PC-9 (cell line): ENCODE data around the gene MAU2. TPM values are rescaled to one million over a fixed set of nuclear protein-coding genes. Genes with fewer than 3 reads are reported as not detected.

ENCODE experiments used
- BruUV-seq: library from RNA; stranded (reverse); fragments of 400-500 nt; replicated peaks from 2 replicates; lab custom pipeline; 2021; lab: Mats Ljungman, UMichigan
- CTCF ChIA-PET: fragments of 300-600 bp; sonication (Branson Sonifier 250); formaldehyde crosslinking; loops from one replicate; lab custom pipeline; 2022; ENCODE audit warnings: antibody characterized with exemption; lab: Charles Lee
- POLR2A ChIA-PET: fragments of 300-600 bp; sonication (Branson Sonifier 250); formaldehyde crosslinking; loops from one replicate; lab custom pipeline; 2022; ENCODE audit warnings: antibody characterized with exemption; ENCODE audit not compliant: unreplicated experiment; lab: Charles Lee
- DNase-seq, 2 experiments: peaks; one replicate each; pipeline versions ENCODE4 v3.0.0 to v3.0.0-alpha.2; 2015 to 2022; ENCODE audit warnings: mixed read lengths in 1 of 2
- H2AFZ ChIP-seq: fragments of 200-600 bp; sonication (generic); 2 replicates; pipeline ENCODE4 v1.8.1; 2017; ENCODE audit warnings: antibody characterized with exemption
- H3F3A ChIP-seq: fragments of 200-600 bp; sonication (generic); 2 replicates; pipeline ENCODE4 v1.8.1; 2017; ENCODE audit warnings: antibody characterized with exemption, mild to moderate bottlenecking, low read depth; ENCODE audit not compliant: insufficient read depth
- H3K27ac ChIP-seq: fragments of 200-600 bp; sonication (generic); 2 replicates; pipeline ENCODE4 v1.6.1; 2016; ENCODE audit warnings: mixed run types
- H3K27me3 ChIP-seq: fragments of 200-600 bp; sonication (generic); 2 replicates; pipeline ENCODE4 v1.6.1; 2016; ENCODE audit warnings: low read depth, mixed run types; ENCODE audit not compliant: insufficient read depth
- H3K36me3 ChIP-seq: fragments of 200-600 bp; sonication (generic); 2 replicates; pipeline ENCODE4 v1.6.1; 2016; ENCODE audit warnings: low read depth, mixed run types
- H3K4me1 ChIP-seq: fragments of 200-600 bp; sonication (generic); replicated peaks from 2 replicates; pipeline ENCODE4 v1.6.1; 2016; ENCODE audit warnings: mixed run types; ENCODE audit not compliant: insufficient read depth
- H3K4me2 ChIP-seq: fragments of 200-600 bp; sonication (generic); 2 replicates; pipeline ENCODE4 v1.6.1; 2017; ENCODE audit warnings: mixed run types
- H3K4me3 ChIP-seq: fragments of 200-600 bp; sonication (generic); 2 replicates; pipeline ENCODE4 v1.6.1; 2016; ENCODE audit warnings: mixed run types
- H3K79me2 ChIP-seq: fragments of 200-600 bp; sonication (generic); 2 replicates; pipeline ENCODE4 v1.6.1; 2017; ENCODE audit warnings: low read depth, mixed run types
- H3K9me2 ChIP-seq: fragments of 200-600 bp; sonication (generic); 2 replicates; pipeline ENCODE4 v1.8.1; 2017; ENCODE audit warnings: mild to moderate bottlenecking; ENCODE audit not compliant: insufficient read depth
- H3K9me3 ChIP-seq: fragments of 200-600 bp; sonication (generic); 2 replicates; pipeline ENCODE4 v1.8.1; 2016; ENCODE audit warnings: low read depth; ENCODE audit not compliant: insufficient read depth
- H4K20me1 ChIP-seq: fragments of 200-600 bp; sonication (generic); 2 replicates; pipeline ENCODE4 v1.8.1; 2017; ENCODE audit not compliant: insufficient read depth
- EZH2 ChIP-seq: fragments of 200-600 bp; sonication (generic); IDR thresholded peaks from 2 replicates; pipeline ENCODE4 v1.8.0; 2017; ENCODE audit warnings: antibody characterized with exemption, low read depth
- intact Hi-C: fragments of 100-400 bp; cut with micrococcal nuclease; formaldehyde crosslinking; loops from one replicate; pipeline ENCODE4 v1.10.0; 2022; ENCODE audit not compliant: unreplicated experiment
- total RNA-seq: library from RNA; stranded (reverse); gene quantifications from 2 replicates; pipeline ENCODE4 v1.2.3, GENCODE V29; 2021
- TF ChIP-seq, protein P1 (sequence below): fragments of 200-600 bp; sonication (generic); conservative IDR thresholded peaks from 2 replicates; pipeline ENCODE4 v1.6.1; 2017; ENCODE audit warnings: mixed run types, antibody characterized with exemption, mild to moderate bottlenecking, moderate library complexity

MAU2 gene
- total RNA-seq, 1 experiment from 2014 or later = 46.1 TPM

DNA sequence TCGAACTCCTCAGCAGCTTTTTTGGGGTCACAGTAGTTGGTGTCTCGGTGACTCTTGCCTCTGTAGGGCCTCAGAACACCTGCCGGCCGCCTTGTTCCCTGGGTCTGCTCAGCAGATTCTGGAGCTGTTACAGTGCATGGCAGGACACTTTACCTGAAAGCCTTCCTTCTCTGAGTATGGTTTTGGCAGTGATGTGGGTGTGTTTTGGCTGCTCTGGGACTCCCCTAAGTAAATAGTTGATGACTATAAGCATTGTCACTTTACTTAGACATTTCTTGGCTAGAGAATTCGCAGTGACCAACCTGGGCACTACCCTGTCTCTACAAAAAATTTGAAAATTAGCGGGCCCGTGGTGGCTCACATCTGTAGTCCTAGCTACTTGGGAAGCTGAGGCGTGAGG is 7.0 kb downstream of the MAU2 start:
- Histone ChIP-seq H3K36me3 (peaks cover 21% of the 10 kb centered on the region), H3K4me1 (peaks cover under 1% of the 10 kb centered on the region; the same call in 1 of the 2 replicates), H3K9me2 (no peaks in the 10 kb centered on the region), H3K9me3 (no peaks in the 10 kb centered on the region), H3K4me3 (no peak overlapping the region), H3K27me3 (no peaks in the 10 kb centered on the region), H3K4me2 (no peak overlapping the region), H4K20me1 (peaks cover 49% of the 10 kb centered on the region), H3K79me2 (peaks cover 56% of the 10 kb centered on the region), H3F3A (peaks cover under 1% of the 10 kb centered on the region; the same call in 1 of the 2 replicates), H2AFZ (no peak overlapping the region), H3K27ac (no peak overlapping the region)
- ChIA-PET CTCF (interaction anchor here (1.1 kb wide), 1 partner anchor 50 kb away, joined by 3 read pairs; no protein-coding TSS in a partner anchor), POLR2A (interaction anchor here (0.7 kb wide), 1 partner anchor 617 kb away, joined by 32 read pairs; no protein-coding TSS in a partner anchor)
- TF ChIP-seq, protein P1, sequence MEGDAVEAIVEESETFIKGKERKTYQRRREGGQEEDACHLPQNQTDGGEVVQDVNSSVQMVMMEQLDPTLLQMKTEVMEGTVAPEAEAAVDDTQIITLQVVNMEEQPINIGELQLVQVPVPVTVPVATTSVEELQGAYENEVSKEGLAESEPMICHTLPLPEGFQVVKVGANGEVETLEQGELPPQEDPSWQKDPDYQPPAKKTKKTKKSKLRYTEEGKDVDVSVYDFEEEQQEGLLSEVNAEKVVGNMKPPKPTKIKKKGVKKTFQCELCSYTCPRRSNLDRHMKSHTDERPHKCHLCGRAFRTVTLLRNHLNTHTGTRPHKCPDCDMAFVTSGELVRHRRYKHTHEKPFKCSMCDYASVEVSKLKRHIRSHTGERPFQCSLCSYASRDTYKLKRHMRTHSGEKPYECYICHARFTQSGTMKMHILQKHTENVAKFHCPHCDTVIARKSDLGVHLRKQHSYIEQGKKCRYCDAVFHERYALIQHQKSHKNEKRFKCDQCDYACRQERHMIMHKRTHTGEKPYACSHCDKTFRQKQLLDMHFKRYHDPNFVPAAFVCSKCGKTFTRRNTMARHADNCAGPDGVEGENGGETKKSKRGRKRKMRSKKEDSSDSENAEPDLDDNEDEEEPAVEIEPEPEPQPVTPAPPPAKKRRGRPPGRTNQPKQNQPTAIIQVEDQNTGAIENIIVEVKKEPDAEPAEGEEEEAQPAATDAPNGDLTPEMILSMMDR = no peak
- no peak for TF ChIP-seq EZH2
- BruUV-seq = no TSS peak
- no peak for DNase-seq
- intact Hi-C loops = no loop called here

DNA sequence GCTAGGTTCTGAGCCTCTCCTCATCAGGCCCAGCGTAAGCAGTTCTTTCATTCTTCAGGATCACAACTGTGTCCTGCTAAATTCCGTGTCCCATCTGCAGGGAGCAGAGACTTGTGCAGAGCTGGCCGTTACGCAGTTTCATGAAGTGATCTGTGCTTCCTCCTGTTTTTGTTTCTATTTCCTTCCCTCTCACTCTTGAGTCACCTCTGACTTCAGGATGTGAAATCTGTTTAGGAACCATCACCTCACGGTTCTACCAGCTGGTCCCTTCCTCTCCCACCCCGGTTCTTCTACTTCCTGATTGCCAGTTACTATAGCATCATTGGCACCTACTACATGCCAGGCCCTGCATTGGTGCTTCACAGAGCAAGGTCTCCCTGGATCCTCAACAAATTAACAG is 8.5 kb downstream of the MAU2 start:
- H3K36me3 ChIP-seq = peaks cover 14% of the 10 kb centered on the region; the same call in 1 of the 2 replicates
- TF ChIP-seq EZH2 = no peak
- TF ChIP-seq, protein P1 = no peak
- H3K27ac ChIP-seq = no peak overlapping the region
- H2AFZ ChIP-seq = no peak overlapping the region
- H3F3A ChIP-seq = no peaks in the 10 kb centered on the region; the same call in 1 of the 2 replicates
- no peak for DNase-seq
- H3K4me1 ChIP-seq = no peaks in the 10 kb centered on the region
- CTCF ChIA-PET = no interaction called here
- H3K79me2 ChIP-seq = peaks cover 42% of the 10 kb centered on the region
- intact Hi-C loops = no loop called here
- peaks cover 54% of the 10 kb centered on the region for H4K20me1 ChIP-seq
- no peaks in the 10 kb centered on the region for H3K9me2 ChIP-seq
- BruUV-seq = no TSS peak
- POLR2A ChIA-PET = no interaction called here
- H3K4me2 ChIP-seq = no peak overlapping the region
- no peaks in the 10 kb centered on the region for H3K9me3 ChIP-seq
- H3K27me3 ChIP-seq = no peaks in the 10 kb centered on the region
- no peak overlapping the region for H3K4me3 ChIP-seq

DNA sequence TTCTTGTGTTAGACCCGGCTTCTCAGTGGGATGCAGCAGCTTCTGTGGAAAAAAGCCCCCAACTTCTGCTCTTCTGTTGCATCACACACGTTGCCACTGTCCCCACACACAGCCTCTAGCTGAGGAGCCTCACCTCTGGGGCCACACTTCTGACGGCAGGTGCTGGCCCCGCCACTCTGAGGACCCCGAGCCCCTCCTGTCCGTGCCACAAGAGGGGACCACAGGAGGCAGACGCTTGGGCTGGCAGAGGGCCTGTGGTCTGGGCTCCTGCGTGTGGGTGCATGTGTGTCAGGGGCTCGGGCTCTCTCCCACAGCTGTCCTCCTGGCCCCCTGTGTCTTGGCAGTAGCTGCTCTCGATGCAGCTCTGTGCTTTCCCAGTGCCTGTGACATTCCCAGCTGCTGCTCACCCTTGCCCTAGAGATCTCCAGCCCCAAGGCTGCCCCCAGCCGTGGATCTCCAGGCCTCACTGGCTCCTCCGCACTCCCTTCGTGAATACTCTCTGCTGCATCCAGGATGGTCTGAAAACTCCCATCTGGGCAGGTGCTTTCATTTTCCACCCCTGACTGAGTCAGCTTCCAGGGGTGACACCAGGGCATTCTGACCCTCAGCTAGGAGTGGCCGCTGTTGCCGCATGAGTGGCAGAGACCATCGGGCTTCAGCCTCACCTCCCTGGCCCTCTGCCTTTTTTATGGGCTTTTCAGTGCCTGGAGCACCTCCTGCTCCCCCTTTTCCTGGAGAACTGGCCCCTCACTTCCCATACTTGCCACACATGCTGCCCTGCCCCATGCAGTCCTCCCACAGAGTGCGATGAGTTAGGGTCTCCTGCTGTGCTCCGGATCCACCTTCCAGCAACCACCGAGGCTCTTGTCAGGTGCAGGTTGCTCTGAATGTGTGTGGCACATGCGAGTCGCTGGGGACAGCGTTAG is 13.7 kb downstream of the MAU2 start:
- intact Hi-C loops = no loop called here
- no peak overlapping the region for H3K4me3 ChIP-seq
- no peak overlapping the region for H3K4me2 ChIP-seq
- TF ChIP-seq, protein P1 = no peak
- no peak for TF ChIP-seq EZH2
- H2AFZ ChIP-seq = no peak overlapping the region
- POLR2A ChIA-PET = no interaction called here
- peaks cover 20% of the 10 kb centered on the region for H3K36me3 ChIP-seq
- H3K79me2 ChIP-seq = peaks cover 8% of the 10 kb centered on the region; the same call in 1 of the 2 replicates
- no peaks in the 10 kb centered on the region for H3K9me2 ChIP-seq
- H3K27me3 ChIP-seq = no peaks in the 10 kb centered on the region
- H3F3A ChIP-seq = no peaks in the 10 kb centered on the region
- CTCF ChIA-PET = no interaction called here
- H4K20me1 ChIP-seq = peaks cover 33% of the 10 kb centered on the region
- no peak for DNase-seq
- no peaks in the 10 kb centered on the region for H3K4me1 ChIP-seq
- no TSS peak for BruUV-seq
- H3K9me3 ChIP-seq = no peaks in the 10 kb centered on the region
- H3K27ac ChIP-seq = no peak overlapping the region
